Prostate gland (tissue), 2 donors: ENCODE results near the gene ARHGEF26. TPM values are rescaled to one million over a fixed set of nuclear protein-coding genes. Genes with fewer than 3 reads are reported as not detected.

Experiments used
- DNase-seq: peaks from one replicate; pipeline ENCODE4 v3.0.0-alpha.2; 2019; ENCODE audit warnings: low spot score
- H3K27ac ChIP-seq, 2 donors: fragments of 200-600 bp; sonication (generic); 2 replicates each; pipeline ENCODE4 v1.5.1; 2017 to 2019
- H3K27me3 ChIP-seq: fragments of 200-600 bp; sonication (generic); replicated peaks from 2 replicates; pipeline ENCODE4 v1.5.1; 2019; ENCODE audit not compliant: insufficient read depth
- H3K36me3 ChIP-seq, 2 donors: fragments of 200-600 bp; sonication (generic); 1 replicate in 1 of 2; 2 replicates in 1 of 2; pipeline versions ENCODE4 v1.5.1 to v1.8.1; 2017 to 2019
- H3K4me1 ChIP-seq: fragments of 200-600 bp; sonication (generic); replicated peaks from 2 replicates; pipeline ENCODE4 v1.5.1; 2019
- H3K4me3 ChIP-seq, 2 donors: fragments of 200-600 bp; sonication (generic); 2 replicates each; pipeline ENCODE4 v1.5.1; 2017 to 2019
- H3K9me3 ChIP-seq: fragments of 200-600 bp; sonication (generic); 2 replicates; pipeline ENCODE4 v1.5.1; 2017
- CTCF ChIP-seq, 4 experiments: fragments of 200-600 bp in 2 of 4; fragments of 450-650 bp in 2 of 4; sonication (generic) in 2 of 4; IDR thresholded peaks; 1 replicate in 3 of 4; 2 replicates in 1 of 4; pipeline ENCODE4 v1.5.1; 2016 to 2019; ENCODE audit warnings: antibody characterized with exemption in 4 of 4, mild to moderate bottlenecking in 2 of 4, moderate library complexity in 2 of 4
- POLR2A ChIP-seq: fragments of 450-650 bp; IDR thresholded peaks from one replicate; pipeline ENCODE4 v1.6.1; 2016; ENCODE audit warnings: antibody characterized with exemption, mild to moderate bottlenecking
- POLR2AphosphoS5 ChIP-seq: sonication (generic); formaldehyde crosslinking; IDR thresholded peaks from one replicate; pipeline ENCODE4 v1.6.1; 2017; ENCODE audit warnings: antibody characterized with exemption
- WGBS: methylation state at CpG from one replicate; pipeline ENCODE4 v1.1.5; 2018; 5-methylcytosine and 5-hydroxymethylcytosine counted together
- intact Hi-C: fragments of 100-400 bp; cut with DNase I; formaldehyde crosslinking; loops from one replicate; pipeline ENCODE4 v1.14.2; 2022
- total RNA-seq, 2 donors: library from RNA; depleted of rRNA; stranded (reverse); fragments of >200 nt; gene quantifications; one replicate each; pipeline ENCODE4 v1.1.0, GENCODE V29; 2016

The ARHGEF26 gene
- total RNA-seq, 2 donors from 2014 or later, result 15.4 to 26.8 TPM

GRCh38 chr3:154182975-154183374, 61.8 kb downstream of the ARHGEF26 start:
- intact Hi-C loops, result no loop called here
- no peak overlapping the region for H3K4me3 ChIP-seq
- TF ChIP-seq CTCF (IDR thresholded peaks at IDR 0.05), result no peak
- TF ChIP-seq POLR2A, result no peak
- TF ChIP-seq POLR2AphosphoS5, result no peak

GRCh38 chr3:154184582-154184981, 63.4 kb downstream of the ARHGEF26 start:
- Histone ChIP-seq H3K27me3 (no peaks in the 10 kb centered on the region), H3K4me1 (no peaks in the 10 kb centered on the region), H3K9me3 (no peaks in the 10 kb centered on the region), H3K36me3 (no peaks in the 10 kb centered on the region), H3K4me3 (no peak overlapping the region), H3K27ac (no peak overlapping the region)
- intact Hi-C loops, result no loop called here
- no peak for DNase-seq
- WGBS, result 71% methylated on average over 4 of the region's 4 CpGs
- TF ChIP-seq POLR2AphosphoS5 (no peak), POLR2A (no peak)

More at GRCh38 chr3:154182975-154183374, 61.8 kb downstream of the ARHGEF26 start:
- Histone ChIP-seq H3K4me1 (no peaks in the 10 kb centered on the region), H3K27me3 (no peaks in the 10 kb centered on the region), H3K27ac (no peak overlapping the region), H3K36me3 (no peaks in the 10 kb centered on the region), H3K9me3 (no peaks in the 10 kb centered on the region)
- no peak for DNase-seq

- Histone ChIP-seq H3K9me3 (no peaks in the 10 kb centered on the region), H3K36me3 (no peaks in the 10 kb centered on the region), H3K27me3 (no peaks in the 10 kb centered on the region), H3K4me3 (no peak overlapping the region), H3K4me1 (no peaks in the 10 kb centered on the region), H3K27ac (no peak overlapping the region)
- intact Hi-C loops, result no loop called here
- DNase-seq, result no peak
- 66% methylated on average over 3 of the region's 3 CpGs for WGBS
- no peak for TF ChIP-seq CTCF (IDR thresholded peaks at IDR 0.05)
- TF ChIP-seq POLR2A, result no peak
- no peak for TF ChIP-seq POLR2AphosphoS5
These were observed 67.2 kb downstream of the ARHGEF26 start for GRCh38 chr3:154188437-154188836.

- no peak overlapping the region for H3K4me3 ChIP-seq
- 94% methylated on average over 3 of the region's 3 CpGs for WGBS
- intact Hi-C loops, result no loop called here
- H3K27ac ChIP-seq, result no peak overlapping the region
- TF ChIP-seq POLR2AphosphoS5, result no peak
- TF ChIP-seq CTCF (IDR thresholded peaks at IDR 0.05), result no peak
- TF ChIP-seq POLR2A, result no peak
- no peaks in the 10 kb centered on the region for H3K27me3 ChIP-seq
- no peaks in the 10 kb centered on the region for H3K36me3 ChIP-seq
- no peaks in the 10 kb centered on the region for H3K9me3 ChIP-seq
- no peaks in the 10 kb centered on the region for H3K4me1 ChIP-seq
- no peak for DNase-seq
These were observed 67.7 kb downstream of the ARHGEF26 start for GRCh38 chr3:154188846-154189245.

- TF ChIP-seq CTCF (IDR thresholded peaks at IDR 0.05) (no peak), POLR2AphosphoS5 (no peak), POLR2A (no peak)
- no peaks in the 10 kb centered on the region for H3K36me3 ChIP-seq
- intact Hi-C loops, result no loop called here
- no peaks in the 10 kb centered on the region for H3K4me1 ChIP-seq
- no peak for DNase-seq
- H3K9me3 ChIP-seq, result no peaks in the 10 kb centered on the region
- WGBS, result 100% methylated on average over 1 of the region's 1 CpG
- H3K27ac ChIP-seq, result no peak overlapping the region
- no peaks in the 10 kb centered on the region for H3K27me3 ChIP-seq
- no peak overlapping the region for H3K4me3 ChIP-seq
These were observed 70.3 kb downstream of the ARHGEF26 start for GRCh38 chr3:154191520-154191919.
